ENCODE data around the gene SYNGR2.

The SYNGR2 gene

DNA sequence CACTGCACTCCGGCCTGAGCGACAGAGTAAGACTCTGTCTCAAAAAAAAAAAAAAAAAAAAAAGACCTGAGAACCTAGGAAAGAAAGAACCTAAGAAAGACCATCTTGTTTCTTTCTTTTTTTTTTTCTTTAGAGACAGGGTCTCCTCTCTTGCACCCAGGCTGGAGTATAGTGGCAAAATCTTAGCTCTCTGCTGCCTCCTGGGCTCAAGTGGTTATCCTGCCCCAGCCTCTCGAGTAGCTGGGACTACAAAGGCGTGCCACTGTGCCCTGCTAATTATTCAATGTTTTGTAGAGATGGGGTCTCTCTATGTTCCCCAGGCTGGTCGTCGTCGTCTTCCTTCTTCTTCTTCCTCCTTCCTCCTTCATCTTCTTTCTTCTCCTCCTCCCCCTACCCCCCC, 37.9 kb downstream of the SYNGR2 start:
- DNase-seq (ENCODE audit: low read depth) = no peak
- no peak overlapping the region for H3K4me3 ChIP-seq (ENCODE audit: low read depth, low read length)
- TF ChIP-seq, protein P1, sequence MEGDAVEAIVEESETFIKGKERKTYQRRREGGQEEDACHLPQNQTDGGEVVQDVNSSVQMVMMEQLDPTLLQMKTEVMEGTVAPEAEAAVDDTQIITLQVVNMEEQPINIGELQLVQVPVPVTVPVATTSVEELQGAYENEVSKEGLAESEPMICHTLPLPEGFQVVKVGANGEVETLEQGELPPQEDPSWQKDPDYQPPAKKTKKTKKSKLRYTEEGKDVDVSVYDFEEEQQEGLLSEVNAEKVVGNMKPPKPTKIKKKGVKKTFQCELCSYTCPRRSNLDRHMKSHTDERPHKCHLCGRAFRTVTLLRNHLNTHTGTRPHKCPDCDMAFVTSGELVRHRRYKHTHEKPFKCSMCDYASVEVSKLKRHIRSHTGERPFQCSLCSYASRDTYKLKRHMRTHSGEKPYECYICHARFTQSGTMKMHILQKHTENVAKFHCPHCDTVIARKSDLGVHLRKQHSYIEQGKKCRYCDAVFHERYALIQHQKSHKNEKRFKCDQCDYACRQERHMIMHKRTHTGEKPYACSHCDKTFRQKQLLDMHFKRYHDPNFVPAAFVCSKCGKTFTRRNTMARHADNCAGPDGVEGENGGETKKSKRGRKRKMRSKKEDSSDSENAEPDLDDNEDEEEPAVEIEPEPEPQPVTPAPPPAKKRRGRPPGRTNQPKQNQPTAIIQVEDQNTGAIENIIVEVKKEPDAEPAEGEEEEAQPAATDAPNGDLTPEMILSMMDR (IDR thresholded peaks at IDR 0.05; ENCODE audit: low read depth, low read length) = no peak
- TF ChIP-seq POLR2A (IDR thresholded peaks at IDR 0.05; ENCODE audit: extremely low read depth, insufficient read length) (no peak), MYC (IDR thresholded peaks at IDR 0.05; ENCODE audit: low read depth, low read length) (no peak)
- TF ChIP-seq, protein P2, sequence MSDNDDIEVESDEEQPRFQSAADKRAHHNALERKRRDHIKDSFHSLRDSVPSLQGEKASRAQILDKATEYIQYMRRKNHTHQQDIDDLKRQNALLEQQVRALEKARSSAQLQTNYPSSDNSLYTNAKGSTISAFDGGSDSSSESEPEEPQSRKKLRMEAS (IDR thresholded peaks at IDR 0.05; ENCODE audit: low read depth, low read length) = no peak

DNA sequence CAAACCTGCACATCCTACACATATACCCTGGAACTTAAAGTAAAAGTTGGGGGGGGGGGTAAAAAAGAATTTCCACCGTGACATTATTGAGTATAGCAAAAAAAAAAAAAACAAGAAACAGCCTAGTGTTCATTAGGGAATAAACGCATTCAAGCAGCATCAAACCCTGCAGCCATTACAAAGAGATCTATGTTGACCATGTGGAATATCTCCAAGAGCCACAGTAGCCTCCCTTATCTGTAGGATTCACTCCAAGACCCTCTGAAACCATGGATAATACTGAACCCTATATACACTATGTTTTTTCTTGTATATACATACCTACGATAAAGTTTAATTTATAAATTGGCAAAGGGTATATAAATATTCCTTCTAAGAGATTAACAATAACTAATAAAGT, 40.1 kb downstream of the SYNGR2 start:
- TF ChIP-seq, protein P2 (IDR thresholded peaks at IDR 0.05; ENCODE audit: low read depth, low read length) = no peak
- no peak for TF ChIP-seq MYC (IDR thresholded peaks at IDR 0.05; ENCODE audit: low read depth, low read length)
- TF ChIP-seq POLR2A (IDR thresholded peaks at IDR 0.05; ENCODE audit: extremely low read depth, insufficient read length) = no peak
- H3K4me3 ChIP-seq (ENCODE audit: low read depth, low read length) = no peak overlapping the region
- DNase-seq (ENCODE audit: low read depth) = no peak

DNA sequence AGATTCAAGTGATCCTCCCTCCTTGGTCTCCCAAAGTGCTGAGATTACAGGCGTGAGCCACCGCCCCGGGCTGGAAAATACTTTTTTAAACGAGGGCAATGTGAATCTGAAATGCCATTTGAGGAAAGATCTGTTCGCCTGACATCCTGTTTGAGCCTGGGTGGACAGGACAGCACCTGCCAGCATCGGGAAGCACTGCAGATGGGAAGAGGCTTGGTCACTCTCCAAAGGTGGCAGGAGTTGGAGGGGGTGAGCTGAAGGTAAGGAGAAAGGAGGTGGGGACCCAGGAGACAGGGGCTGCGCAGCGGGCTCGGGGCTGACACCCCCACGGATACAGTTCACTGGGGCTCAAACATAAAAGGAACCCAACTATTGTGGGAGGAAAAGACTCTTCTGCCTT, 41.7 kb downstream of the SYNGR2 start:
- no peak for TF ChIP-seq MYC (IDR thresholded peaks at IDR 0.05; ENCODE audit: low read depth, low read length)
- no peak for TF ChIP-seq POLR2A (IDR thresholded peaks at IDR 0.05; ENCODE audit: extremely low read depth, insufficient read length)
- TF ChIP-seq, protein P2 (IDR thresholded peaks at IDR 0.05; ENCODE audit: low read depth, low read length) = no peak
- TF ChIP-seq, protein P1 (IDR thresholded peaks at IDR 0.05; ENCODE audit: low read depth, low read length) = no peak
- no peak for DNase-seq (ENCODE audit: low read depth)

DNA sequence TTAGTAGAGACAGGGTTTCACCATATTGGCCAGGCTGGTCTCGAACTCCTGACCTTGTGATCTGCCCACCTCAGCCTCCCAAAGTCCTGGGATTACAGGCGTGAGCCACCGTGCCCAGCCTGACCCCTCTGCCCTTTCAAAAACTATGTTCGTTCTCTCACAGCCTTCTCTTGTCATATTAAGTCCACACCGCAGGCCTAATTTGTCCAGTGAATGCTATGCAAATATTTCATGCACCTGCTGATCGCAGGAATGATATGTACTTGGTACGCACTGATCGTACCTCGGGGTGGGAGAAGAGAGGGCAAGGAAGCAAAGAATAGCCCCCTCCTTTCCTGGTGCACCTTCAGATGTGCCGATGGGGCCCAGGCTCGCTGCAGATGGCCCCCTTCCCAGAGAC, 42.7 kb downstream of the SYNGR2 start:
- no peak overlapping the region for H3K4me3 ChIP-seq (ENCODE audit: low read depth, low read length)
- TF ChIP-seq, protein P2 (IDR thresholded peaks at IDR 0.05; ENCODE audit: low read depth, low read length) = no peak
- TF ChIP-seq, protein P1 (IDR thresholded peaks at IDR 0.05; ENCODE audit: low read depth, low read length) = no peak
- TF ChIP-seq MYC (IDR thresholded peaks at IDR 0.05; ENCODE audit: low read depth, low read length) (no peak), POLR2A (IDR thresholded peaks at IDR 0.05; ENCODE audit: extremely low read depth, insufficient read length) (no peak)
- DNase-seq (ENCODE audit: low read depth) = no peak

More for the DNA sequence above, 41.7 kb downstream of the SYNGR2 start:
- H3K4me3 ChIP-seq (ENCODE audit: low read depth, low read length) = no peak overlapping the region

DNA sequence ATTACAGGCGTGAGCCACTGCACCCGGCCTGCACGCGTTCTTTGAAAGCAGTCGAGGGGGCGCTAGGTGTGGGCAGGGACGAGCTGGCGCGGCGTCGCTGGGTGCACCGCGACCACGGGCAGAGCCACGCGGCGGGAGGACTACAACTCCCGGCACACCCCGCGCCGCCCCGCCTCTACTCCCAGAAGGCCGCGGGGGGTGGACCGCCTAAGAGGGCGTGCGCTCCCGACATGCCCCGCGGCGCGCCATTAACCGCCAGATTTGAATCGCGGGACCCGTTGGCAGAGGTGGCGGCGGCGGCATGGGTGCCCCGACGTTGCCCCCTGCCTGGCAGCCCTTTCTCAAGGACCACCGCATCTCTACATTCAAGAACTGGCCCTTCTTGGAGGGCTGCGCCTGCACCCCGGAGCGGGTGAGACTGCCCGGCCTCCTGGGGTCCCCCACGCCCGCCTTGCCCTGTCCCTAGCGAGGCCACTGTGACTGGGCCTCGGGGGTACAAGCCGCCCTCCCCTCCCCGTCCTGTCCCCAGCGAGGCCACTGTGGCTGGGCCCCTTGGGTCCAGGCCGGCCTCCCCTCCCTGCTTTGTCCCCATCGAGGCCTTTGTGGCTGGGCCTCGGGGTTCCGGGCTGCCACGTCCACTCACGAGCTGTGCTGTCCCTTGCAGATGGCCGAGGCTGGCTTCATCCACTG, 45.8 kb downstream of the SYNGR2 start, which contains the start of gene BIRC5:
TSS of gene BIRC5 (plus strand) at position 238 of the 690 bp plus-strand sequence. CDS start at position 302, 64 bp downstream.
- DNase-seq (ENCODE audit: low read depth) = peak; percentile 92
- peak within 1 kb of the TSS; percentile 74 for H3K4me3 ChIP-seq (ENCODE audit: low read depth, low read length)
- TF ChIP-seq, protein P1 (IDR thresholded peaks at IDR 0.05; ENCODE audit: low read depth, low read length) = no peak
- TF ChIP-seq POLR2A (IDR thresholded peaks at IDR 0.05; ENCODE audit: extremely low read depth, insufficient read length) (peak; percentile 38), MYC (IDR thresholded peaks at IDR 0.05; ENCODE audit: low read depth, low read length) (peak; percentile 90; the same call in 1 of the 2 replicates)
- TF ChIP-seq, protein P2 (IDR thresholded peaks at IDR 0.05; ENCODE audit: low read depth, low read length) = peak; percentile 87

DNA sequence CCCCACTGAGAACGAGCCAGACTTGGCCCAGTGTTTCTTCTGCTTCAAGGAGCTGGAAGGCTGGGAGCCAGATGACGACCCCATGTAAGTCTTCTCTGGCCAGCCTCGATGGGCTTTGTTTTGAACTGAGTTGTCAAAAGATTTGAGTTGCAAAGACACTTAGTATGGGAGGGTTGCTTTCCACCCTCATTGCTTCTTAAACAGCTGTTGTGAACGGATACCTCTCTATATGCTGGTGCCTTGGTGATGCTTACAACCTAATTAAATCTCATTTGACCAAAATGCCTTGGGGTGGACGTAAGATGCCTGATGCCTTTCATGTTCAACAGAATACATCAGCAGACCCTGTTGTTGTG, 46.3 kb downstream of the SYNGR2 start:
- DNase-seq (ENCODE audit: low read depth) = no peak
- peak overlapping the region; percentile 74 for H3K4me3 ChIP-seq (ENCODE audit: low read depth, low read length)
- TF ChIP-seq, protein P1 (IDR thresholded peaks at IDR 0.05; ENCODE audit: low read depth, low read length) = no peak
- TF ChIP-seq, protein P2 (IDR thresholded peaks at IDR 0.05; ENCODE audit: low read depth, low read length) = no peak
- TF ChIP-seq MYC (IDR thresholded peaks at IDR 0.05; ENCODE audit: low read depth, low read length) = no peak
- TF ChIP-seq POLR2A (IDR thresholded peaks at IDR 0.05; ENCODE audit: extremely low read depth, insufficient read length) = no peak

Measured in NB4 (cell line).